DMS79 (cell line): ENCODE measurements around the gene JPH3.
"Not testable (repeated sequence)": the region's sequence is repeated elsewhere in the genome, so short reads cannot be mapped to it uniquely, and the experiment has no call there.

Source experiments
- DNase-seq: peaks from one replicate; lab custom pipeline; 2025; lab: John Stamatoyannopoulos, UW

The JPH3 gene

DNA sequence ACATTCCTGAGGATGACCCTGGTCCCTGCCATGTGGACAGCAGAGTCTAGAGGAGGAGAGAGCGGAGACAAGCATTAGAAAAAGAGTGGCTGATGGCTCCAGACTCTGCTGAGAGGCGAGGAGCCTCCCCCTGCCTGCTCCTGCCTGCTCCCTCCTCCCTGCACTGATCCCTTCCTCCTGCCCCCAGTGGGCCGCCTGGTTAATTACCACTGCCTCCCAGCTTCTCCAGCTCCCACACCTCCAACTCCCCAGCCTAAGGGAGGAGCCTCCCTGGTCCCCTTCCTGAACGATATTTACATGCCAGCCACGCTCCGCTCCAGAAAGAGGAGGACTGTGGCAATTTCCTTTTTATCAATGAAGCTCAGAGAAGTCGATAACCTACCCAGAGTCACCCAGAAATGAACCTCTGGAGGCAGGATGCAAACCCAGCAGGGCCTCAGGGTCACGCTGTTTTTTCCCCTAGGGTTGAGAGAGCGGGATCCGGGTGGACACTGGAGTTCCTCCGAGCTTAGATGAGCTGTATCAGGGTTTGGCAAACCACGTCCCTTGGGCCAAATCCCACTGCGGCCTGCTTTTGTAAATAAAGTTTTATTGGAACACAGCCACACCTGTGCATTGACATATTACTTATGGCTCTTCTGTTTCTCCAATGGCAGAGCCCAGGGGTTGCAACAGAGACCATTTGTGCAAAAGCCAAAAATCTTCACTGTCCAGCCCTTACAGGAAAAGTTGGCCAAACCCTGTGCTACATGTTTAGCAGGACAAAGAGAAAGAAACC, 27.1 kb upstream of the JPH3 start:
- DNase-seq = no peak

DNA sequence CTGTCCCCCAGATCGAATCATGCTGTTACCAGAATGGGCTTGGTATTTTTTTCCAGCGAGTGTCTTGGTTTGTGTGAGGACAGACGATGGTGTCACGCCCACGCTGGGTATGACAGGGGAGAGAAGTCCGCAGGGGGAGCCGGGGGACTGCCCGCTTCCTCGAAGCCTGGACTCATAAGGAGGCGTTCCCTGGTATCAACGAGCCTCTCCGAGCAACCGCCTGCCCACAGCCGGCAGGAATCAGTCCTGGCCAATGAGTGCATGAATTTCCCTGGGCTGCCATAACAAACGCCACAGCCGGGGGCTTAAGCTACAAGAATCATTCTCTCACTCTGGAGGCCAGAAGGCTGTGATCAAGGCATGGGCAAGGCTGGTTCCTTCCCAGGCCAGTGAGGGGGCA, 26.1 kb upstream of the JPH3 start:
- DNase-seq = no peak

DNA sequence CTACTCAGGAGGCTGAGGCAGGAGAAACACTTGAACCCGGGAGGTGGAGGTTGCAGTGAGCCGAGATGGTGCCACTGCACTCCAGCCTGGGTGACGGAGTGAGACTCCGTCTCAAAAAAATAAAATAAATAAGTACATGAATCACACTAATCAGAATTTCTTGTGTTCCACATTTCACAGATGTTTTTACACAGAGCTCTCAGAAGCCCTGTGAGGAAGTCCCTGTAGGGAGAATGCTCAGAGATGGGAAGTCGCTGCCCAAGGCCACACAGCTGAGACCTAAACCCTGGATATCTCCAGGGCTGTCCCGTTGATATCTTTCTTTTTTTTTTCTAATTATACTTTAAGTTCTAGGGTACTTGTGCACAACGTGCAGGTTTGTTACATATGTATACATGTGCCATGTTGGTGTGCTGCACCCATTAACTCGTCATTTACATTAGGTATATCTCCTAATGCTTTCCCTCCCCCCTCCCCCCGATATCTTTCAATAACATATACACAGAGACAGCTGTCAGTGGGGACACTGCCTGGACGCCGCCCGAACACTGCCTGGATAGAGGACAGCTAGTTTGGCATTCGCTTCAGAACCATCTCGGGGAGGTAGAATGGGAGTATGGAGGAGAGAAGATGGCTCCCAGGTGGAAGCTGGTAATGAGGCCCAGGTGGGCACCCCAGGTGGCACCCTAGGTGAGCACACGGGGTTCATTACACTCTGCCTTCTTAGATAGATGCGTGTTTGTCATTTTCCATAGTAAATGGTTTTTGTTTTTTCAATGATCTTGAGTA, 24.0 kb upstream of the JPH3 start:
- not testable (repeated sequence) for DNase-seq

DNA sequence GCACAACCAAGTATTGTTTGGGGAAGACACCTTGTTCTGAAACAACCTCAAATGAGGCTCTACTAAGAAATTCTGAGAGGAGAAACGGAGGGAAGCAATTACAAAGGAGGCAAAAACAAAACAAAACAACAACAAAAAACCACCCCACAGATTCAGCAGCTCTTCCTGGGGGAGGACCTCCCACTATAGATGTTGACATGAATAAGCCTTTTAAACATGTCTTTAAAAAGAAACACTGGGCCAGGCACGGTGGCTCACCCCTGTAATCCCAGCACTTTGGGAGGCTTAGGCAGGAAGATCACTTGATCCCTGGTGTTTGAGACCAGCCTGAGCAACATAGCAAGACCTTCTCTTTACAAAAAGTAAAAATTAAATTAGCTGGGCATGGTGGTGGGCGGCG, 22.6 kb upstream of the JPH3 start:
- DNase-seq = no peak

DNA sequence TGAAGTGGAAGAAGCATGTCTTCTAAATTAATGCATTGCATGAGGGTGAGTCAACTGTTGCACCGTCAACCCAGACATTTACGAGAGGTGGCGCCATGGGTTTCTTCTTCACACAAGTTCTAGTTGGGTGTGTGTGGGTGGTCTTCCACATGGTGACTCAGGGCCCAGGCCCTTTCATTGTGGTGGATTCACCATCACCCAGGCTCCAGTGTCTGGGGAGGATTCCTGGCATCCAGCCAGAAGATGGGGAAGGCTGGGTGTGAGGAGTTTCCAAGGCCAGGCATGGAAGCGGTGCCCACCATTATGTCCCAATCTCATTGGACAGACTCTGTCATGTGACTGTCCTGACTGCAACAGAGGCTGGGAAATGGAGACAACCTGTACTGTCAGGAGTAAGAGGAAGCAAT, 21.4 kb upstream of the JPH3 start:
- DNase-seq = no peak

DNA sequence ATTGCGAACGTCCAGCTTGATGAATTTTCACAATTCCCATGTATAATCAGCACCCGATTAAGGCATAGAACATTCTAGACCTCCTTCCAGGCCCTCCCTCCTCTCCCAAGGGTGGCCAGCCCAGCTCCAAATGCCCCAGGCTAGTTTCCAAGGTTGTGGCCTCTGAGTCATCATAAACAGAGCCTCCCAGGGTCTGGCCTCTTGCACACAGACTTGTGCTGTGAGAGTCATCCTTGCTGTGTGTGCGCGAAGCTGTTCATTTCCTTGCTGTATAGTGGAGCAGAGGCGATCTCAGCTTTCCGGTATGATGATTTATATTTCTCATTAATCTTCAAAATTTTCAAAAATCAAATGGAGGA, 20.5 kb upstream of the JPH3 start:
- DNase-seq = no peak

DNA sequence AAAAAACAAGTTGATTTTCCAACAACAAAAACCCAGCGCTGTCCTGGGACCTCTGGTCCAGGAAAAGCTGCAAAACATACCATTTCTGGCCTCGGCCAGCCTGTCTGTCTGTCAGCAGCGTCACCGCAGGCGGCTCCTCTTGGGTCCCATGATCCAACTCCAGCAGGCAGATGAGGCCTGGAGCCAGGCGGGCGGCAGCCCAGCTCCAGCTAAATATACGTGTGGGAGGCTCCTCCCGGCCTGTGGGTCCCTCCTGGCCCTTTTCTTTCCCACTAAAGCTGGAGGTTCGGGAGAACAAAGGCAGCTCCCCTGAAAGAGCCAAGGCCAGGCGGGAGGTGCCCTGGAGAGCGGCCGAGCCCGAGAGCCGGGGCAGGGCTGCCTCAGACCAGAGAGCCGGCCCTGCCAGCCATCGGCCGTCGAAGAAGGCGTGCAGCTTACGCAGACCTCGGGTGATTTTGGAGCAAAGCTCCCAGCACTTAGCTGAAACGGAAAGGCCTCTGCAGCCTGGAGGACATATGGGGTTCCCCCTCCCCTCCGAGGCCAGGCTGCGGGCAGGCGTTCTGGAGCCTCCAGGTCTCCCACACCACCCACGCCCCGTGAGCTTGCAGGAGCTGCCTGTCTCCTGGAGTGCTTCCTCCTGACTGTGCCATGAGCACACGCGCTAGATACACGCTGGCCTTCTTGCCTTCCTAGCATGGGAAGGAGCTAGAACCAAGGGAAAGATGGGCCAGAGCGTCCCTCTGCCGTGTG, 19.9 kb upstream of the JPH3 start:
- no peak for DNase-seq

DNA sequence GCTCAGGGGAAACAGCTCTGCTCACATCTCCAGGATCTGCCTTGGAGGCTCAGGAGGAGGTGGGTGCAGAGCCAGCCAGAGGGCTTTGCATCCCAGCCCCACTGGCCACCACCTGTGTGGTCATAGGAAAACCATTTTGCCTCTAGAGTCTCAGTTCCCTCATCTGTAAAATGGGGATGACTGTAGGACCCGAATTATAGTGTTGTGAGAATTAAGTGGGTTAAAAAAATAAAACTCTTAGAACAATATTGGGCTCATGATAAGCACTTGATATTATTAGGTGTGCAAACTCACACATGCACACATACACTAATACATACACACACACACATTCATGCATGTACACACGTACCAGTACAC, 19.4 kb upstream of the JPH3 start:
- no peak for DNase-seq

DNA sequence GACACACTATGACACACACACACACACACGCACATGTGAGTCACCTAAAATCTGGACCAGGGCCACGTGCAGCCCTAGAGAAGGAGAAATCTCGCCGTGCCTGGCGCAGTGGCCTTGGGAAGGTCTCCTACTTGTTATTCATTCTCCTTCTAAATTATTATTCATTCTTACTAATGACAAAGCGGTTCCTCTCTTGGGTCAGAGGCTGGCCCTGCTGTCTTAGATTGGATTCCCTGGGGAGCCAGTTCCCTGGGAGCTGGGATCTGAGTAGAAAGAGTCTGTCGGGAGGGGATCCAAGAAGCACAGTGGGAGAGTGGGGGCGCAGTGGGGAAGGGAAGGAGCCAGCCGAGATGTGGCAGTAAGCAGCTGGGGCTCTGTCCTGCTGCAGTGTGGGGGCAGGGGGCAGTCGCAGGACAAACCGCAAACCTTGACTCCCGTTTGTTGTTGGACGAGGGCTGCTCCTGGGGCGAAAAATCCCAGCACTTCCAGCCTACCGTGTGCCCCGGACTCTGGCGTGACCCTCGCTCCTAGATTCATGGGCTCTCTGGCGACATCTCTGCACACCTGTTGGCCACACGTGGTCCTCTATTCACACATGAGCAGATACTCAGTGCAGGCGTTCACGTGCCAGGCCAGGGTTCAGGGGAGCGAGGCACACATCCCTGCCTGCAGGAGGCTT, 18.7 kb upstream of the JPH3 start:
- no peak for DNase-seq

DNA sequence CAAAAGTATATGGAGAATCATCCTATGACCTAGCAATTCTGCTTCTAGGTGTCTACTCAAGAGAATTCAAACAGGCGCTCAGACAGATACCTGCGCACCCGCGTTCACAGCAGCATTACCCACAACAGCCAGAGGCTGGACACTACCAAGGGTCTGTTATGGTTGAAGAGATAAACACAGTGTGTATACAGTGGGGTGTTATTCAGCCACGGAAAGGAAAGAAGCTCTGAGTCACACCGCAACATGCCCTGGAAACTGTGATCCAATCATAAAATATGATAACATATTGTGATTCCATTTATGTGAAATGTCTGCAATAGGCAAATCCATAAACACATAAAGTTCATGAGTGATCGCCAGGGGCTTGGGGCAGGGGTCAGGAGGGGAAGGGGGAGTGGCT, 18.0 kb upstream of the JPH3 start:
- no peak for DNase-seq

DNA sequence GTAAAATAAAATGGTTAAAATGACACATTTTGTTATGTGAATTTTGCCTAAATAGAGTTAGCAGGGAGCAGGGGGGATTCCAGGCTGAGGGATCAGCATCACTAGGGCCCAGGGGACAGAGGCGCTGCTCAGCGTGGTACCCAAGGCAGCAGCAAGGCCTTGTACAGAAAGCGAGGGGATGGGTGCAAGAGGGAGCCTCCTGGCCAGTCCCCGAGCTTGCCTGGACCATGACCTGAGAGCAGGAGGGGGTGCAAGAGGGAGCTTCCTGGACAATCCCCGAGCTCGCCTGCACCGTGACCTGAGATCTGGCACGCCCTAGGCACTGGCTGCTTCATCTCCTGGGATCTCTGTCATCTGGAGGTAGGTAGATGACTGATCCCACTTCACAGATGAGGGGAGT, 17.3 kb upstream of the JPH3 start:
- no peak for DNase-seq

DNA sequence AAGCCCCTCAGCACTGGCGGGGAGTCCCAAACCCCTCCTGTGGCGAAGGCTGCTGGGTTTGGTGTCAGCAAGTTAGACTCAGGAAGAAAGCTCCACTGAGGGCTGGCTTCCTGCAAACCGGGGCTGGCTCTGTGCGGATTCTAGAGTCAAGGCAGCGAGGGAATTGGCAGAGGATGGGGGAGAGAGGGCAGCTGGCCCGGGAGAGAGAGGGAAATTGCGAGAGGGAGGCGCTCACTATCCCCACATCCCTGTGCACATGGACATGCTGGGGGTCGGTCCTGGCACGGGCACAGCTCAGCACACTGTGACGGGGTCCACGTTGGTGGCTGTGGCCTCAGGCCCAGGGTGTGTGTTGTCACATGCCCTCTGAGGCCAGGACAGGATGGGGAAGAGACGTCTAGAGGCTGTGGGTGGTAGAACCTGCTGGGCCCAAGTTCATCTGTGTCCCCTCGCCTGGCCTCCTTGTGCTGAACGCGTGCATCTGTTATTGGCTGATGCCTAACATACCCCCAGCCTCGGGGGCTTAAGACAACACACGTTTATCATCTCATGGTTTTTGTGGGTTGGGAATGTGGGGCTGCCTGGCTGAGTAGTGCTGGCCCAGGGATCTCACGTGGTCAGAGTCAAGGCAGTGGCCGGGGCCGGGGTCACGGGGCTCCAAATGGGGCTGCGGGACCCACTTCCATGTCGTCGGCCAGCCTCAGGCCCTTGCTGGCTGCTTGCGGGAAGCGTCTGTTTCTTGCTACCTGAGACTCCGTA, 16.7 kb upstream of the JPH3 start:
- no peak for DNase-seq

DNA sequence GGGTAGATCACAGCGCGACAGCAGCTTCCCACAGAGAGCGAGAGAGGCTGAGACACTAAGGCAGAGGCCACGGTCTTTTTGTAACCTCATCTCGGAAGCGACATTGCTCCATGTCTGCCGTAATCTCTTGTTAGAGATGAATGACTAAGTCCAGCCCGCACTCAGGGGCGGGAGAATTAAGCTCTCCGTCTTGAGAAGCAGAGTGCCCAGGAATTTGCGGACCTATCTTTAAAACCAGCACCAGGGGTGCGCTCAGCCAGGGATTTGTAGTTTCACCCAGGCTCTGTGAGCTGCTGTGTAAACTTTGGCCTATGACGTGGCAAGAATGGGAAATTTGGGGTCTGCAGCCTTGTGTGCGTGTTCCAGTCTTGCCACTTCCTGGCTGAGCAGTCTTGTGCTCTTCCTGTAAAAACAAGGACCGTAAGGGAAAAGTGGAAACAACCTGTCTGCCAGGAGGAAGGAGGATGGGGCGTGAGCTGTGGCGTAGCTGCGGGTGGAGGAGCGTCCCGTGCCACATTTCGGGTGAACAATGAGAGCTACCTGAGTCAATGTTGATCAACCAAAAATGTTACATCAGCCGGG, 16.0 kb upstream of the JPH3 start:
- DNase-seq = no peak

DNA sequence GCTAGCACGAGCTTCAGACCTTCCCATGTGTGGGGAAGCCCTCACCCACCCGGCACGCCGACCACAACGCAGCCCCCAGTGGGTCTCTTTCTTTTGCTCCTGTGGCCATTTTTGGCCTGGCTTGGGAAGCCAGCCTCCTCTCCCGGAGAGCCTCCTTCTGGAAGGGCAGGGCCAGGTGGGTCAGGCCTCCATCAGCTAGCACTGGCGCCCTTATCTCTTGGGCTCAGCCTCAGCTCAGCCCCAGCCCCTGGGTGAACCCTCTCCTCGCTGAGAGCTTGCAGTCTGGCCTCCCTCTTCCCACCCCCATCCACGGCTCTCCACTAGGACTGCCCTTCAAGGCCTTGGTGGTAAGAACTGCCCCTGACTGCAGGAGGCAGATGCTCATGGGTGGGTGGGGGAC, 14.7 kb upstream of the JPH3 start:
- DNase-seq = no peak

DNA sequence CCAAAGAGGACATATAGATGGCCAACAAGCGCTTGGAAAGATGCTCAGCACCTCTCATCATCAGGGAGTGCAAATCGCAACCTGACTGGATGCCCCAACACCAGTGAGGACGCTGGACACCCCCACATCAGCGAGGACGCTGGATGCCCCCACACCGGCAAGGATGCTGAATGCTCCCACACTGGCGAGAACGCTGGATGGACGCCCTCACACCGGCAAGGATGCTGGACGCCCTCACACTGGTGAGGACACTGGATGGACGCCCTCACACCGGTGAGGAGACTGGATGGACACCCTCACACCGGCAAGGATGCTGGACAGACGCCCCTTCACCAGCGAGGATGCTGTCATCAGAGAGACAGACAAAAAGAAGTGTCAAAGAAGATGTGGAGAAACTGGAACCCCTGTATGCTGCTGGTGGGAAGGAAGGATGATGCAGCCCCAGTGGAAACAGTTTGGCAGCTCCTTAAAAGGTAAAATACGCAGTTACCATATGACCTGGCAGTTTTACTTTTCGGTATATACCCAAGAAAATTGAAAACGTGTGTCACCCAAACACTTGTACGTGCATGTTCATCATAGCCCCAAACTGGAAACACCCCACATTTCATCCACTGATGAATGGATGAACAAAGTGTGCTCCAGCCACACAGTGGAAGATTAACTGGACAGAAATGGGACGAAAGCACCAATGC, 10.1 kb upstream of the JPH3 start:
- DNase-seq = no peak

DNA sequence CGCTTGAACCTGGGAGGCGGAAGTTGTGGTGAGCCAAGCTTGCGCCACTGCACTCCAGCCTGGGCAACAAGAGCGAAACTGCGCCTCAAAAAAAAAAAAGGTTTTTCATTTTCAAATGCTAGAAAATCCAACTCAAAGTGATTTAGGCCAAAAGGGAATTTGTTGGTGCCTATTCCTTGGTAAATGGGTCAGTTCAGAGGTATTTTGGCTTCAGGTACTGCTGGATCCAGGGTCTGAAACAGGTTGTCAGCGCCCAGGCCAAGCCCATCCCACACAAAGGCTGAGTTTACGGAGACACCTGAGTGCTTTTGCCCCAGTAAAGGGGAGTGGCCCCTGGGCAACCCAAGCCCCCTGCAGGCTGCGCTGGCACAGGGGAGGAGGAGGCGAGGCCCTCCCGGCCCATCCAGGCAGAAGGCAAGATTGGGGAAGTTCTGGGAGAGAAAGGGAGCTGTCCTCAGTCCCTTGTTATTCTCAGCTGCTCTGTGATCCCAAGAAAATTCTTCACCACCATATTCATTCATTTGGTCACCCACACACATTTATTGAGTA, 8.5 kb upstream of the JPH3 start:
- no peak for DNase-seq

DNA sequence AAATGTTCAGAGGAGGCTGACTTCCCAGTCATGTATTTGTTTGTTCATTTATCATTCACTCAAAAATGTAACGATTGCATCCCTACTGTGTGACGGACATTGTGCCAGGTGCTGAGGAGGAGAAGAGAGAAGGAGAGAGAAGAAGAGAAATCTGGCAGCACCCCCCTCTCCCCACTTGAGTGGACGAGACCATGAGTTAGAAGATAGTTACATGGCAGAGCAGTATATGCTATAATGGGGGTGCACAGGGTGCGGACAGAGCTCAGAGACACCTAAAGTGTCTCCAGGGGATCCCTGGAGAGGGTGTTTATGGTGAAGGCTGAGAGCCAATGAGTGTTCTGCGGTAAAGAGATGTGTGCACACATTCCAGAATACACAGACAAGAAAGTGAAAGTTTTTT, 6.6 kb upstream of the JPH3 start:
- no peak for DNase-seq

DNA sequence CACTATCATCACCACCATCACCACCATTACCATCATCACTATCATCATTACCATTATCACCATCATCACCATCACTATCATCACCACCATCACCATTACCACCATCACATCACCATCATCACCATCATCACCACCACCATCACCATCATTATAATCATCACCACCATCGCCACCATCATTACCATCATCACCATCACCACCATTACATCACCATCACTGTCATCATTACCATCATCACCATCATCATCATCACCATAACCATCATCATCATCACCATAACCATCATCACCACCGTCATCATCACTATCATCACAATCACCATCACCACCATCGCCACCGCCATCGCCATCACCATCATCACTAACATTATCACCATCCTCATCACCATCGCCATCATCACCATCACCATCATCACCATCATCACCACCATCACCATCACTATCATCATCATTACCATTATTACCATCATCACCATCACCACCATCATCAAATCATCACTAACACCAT, 4.9 kb upstream of the JPH3 start:
- no peak for DNase-seq

DNA sequence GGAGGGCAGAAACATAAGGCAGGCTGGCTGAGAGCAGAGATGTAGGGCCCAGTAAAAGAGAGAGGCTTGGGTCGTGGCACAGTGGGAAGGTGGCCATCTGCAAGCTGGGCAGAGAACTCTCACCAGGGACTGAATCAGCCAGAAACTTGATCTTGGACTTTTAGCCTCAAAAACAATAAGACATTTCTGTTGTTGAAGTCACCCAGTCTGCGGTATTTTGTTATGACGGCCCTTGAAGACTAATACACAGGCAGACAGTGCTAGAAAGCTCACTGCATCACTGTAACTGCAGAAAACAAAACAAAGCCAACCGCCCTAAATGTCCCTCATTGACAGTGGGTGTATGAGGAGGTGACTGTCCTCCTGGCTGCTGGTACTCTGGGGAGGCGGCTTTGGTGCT, 3.9 kb upstream of the JPH3 start:
- DNase-seq = no peak

DNA sequence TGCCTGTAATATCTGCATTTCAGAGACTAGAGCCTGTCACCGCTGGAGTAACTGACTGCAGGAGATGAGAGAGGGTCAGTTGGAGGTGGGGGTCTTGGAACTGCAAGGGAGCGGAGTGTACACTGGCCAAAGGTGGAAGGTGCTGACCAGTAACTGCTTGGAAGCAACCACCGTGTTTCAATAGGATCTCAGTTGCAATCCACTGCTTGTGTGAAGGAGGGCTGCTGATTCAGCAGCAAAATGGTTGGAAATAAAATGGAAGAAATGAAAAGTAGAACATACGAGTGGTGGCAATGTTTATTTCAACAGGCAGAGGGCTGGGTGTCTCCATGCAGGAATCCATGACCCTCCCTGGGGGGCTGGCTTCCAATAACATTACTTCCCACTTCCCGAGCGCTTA, 2.1 kb upstream of the JPH3 start:
- no peak for DNase-seq
